Measurements from ENCODE around the gene ZNF483.
"Not testable (repeated sequence)": the region's sequence is repeated elsewhere in the genome, so short reads cannot be mapped to it uniquely, and the experiment has no call there.

ZNF483 gene

DNA sequence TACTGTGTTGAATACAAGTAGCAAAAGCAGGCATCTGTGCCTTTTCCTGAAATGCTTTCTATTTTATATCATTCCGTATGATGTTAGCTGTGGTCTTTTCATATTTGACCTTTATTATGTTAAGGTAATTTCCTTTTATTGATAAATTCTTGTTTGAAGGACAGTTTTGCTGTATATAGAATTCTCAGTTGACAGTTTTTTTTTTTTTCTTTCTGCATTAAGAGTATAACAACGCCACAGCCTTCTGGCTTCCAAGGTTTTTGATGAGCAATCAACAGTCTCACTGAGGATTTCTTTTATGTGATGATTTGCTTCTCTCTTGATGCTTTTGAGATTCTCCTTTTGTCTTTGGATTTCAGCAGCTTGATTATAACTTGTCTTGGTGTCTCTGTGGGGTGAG, 23.6 kb downstream of the ZNF483 start:
- no peak for DNase-seq

DNA sequence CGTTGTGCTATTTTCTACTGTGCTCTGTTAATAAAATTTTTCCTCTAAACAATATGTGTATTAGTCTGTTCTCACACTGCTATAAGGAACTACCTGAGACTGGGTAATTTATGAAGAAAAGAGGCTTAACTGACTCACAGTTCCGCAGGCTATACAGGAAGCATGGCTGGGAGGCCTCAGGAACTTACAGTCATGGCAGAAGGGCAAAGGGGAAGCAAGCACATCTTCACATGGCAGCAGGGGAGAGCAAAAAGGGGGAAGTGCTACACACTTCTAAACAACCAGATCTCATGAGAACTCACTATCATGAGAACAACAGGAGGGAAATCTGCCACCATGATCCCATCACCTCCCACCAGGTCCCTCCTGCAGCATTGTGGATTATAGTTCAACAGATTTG, 30.4 kb downstream of the ZNF483 start:
- DNase-seq: not testable (repeated sequence)

DNA sequence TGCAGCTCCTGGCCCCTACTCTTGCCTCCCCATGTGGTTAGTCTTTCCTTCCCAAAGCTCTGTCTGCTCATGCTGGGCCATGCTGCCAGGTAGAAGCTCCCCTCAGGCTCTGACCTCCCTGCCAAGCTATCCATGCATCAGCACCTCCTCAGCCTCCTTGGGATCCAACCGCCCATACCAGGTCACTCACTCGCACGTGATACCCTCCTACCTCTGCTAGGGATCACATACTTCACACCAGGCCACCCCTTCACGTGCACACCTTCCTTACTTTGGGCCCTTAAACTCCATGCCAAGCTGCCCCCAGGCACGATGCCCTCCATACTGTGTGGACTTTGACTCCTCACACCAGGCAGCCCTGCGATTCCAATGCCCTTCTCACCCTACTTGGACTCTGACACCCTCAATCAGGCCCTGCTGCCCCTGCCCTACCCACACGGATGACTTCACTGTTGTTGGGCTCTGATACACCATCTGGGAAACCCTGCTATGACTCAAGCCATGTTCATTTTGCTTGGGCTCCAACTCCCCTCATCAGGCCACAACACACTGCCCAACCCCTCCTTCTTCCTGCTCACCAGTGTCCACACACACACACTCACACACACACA, 34.1 kb downstream of the ZNF483 start:
- DNase-seq: no peak

DNA sequence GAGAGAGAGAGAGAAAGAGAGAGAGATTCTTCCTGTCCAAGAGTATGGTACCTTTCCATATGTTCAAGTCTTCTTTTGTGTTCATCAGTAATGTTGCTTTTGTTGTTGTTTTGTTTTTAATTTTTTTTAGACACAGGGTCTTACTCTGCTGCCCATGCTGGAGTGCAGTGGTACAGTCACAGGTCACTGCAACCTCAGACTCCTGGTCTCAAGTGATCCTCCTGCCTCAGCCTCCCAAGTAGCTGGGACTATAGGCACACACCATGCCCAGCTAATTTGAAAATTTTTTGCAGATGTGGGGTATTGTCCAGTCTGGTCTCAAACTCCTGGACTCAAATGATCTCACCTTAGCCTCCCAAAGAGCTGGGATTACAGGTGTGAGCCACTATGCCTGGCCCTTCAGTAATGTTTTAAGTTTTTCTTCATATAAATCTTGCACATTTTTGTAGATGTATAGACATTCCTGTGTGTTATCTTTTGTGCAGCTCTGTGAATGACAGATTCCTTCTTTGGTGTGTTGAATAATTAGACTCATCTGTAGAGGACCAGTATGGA, 36.3 kb downstream of the ZNF483 start:
- DNase-seq: no peak

DNA sequence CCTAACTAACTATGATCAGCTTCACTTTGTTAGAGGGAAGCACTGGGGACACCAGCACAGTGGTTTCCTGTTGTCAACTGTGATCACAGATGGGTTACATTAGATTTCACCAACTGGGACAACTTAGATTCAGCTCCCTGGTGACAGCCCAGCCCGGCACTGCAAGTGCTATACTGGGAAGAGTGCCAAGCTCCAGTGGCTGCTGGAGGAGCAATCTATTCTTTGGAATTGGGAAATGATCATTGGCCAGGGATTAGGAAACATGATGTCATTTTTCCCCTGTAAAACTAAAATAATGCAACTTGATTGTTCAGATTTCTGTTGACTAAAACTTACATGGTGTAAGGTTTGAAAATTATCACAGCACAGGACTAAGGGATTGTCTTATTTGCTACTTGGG, 41.3 kb downstream of the ZNF483 start:
- peak in 1 of 2 experiments; percentile 3 for DNase-seq

DNA sequence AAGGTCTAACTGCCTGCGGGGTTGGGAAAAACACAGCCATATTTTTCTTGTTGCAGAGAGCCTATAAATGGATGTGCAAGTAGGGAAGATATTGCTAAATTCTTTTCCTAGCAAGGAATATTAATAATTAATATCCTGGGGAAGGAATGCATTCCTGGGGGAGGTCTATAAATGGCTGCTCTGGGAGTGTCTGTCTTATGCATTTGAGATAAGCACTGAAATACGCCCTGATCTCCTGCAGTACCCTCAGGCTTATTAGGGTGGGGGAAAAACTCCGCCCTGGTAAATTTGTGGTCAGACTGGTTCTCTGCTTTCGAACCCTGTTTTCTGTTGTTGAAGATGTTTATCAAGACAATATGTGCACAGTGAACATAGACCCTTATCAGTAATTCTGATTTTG, 43.1 kb downstream of the ZNF483 start:
- DNase-seq: not testable (repeated sequence)

DNA sequence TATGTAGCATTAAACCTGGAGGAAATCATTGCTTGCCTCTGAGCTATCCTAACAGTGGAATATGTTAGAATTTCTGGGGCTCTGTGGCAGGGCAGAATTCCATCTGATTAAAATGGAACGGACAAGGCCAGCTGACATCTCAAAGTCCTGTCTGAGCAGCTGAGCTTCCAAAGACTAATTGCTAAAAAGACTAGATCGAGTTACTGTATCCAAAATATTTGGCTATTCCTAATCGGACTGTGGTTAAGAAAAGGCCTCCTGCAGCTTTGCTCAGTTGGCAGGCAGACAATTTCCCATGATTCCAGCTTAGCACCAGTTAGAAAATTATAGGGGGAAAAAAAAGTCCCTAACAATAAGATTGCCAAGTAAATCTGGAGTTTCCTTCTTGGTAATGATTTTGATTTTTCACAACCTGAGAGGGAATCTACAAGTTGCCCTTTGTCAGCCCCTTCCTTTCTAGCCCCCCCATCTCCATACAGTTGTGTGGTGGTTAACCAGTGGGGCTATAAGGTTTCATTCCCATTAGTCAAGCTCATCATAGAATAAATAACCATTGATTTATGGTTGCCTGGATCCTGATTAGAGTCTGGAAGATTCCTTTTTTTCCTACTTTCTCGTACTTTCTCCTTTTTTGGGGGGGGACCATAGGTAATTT, 48.1 kb downstream of the ZNF483 start:
- peak in 1 of 2 experiments; percentile 1 for DNase-seq

DNA sequence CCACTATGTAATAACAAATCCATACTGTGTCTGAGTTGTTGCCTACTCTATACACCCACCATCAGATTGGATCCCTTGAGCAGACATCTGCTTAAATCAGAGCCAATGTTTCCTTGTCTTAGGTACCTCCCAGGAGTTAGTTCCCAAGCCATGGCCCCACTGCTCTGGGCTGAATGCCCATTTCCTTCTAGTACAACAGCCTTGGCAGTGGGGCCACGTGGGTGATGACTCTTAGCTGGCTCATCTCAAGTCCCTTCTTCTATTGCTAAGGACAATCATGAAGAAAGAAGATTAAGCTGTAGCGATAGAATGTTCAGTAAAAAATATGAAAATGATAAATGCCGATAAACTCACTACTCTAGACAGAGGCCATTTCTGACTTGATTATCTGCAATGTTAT, 57.9 kb downstream of the ZNF483 start:
- DNase-seq: no peak

DNA sequence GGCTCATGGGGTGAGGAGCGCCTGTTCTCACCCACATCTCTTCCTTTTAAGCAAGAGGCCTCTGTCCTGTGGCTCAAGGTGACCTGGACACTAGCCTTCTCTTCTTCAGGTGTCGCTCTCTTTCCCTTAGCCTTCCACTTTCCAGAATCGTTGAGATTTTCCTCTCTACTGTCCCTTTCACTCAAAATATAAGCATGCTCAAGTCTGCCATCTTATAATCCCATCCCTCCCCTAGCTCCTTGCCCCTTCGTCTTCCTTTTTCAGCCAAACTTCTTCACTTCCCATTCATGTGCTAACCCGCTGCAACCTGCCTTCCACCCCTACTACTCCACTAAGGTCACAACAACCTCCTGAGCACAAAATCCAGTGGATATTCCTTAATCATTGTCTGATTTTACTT, 61.4 kb downstream of the ZNF483 start:
- no peak for DNase-seq

DNA sequence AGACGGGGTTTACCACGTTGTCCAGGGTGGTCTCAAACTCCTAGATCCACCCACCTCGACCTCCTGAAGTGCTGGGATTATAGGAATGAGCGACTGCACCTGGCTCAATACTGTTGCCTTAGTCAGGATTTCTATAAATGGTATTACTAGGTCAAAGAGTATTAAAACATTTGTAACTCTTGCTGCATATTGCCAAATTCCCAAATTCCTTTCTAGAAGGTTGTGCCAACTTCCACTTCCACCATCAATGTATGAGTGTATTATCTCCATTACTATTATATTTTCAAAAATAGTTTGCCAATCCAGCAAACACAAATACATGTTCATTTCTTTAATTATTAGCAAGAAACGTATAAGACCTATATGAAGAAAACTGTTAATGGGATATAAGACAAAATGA, 63.9 kb downstream of the ZNF483 start:
- no peak for DNase-seq

DNA sequence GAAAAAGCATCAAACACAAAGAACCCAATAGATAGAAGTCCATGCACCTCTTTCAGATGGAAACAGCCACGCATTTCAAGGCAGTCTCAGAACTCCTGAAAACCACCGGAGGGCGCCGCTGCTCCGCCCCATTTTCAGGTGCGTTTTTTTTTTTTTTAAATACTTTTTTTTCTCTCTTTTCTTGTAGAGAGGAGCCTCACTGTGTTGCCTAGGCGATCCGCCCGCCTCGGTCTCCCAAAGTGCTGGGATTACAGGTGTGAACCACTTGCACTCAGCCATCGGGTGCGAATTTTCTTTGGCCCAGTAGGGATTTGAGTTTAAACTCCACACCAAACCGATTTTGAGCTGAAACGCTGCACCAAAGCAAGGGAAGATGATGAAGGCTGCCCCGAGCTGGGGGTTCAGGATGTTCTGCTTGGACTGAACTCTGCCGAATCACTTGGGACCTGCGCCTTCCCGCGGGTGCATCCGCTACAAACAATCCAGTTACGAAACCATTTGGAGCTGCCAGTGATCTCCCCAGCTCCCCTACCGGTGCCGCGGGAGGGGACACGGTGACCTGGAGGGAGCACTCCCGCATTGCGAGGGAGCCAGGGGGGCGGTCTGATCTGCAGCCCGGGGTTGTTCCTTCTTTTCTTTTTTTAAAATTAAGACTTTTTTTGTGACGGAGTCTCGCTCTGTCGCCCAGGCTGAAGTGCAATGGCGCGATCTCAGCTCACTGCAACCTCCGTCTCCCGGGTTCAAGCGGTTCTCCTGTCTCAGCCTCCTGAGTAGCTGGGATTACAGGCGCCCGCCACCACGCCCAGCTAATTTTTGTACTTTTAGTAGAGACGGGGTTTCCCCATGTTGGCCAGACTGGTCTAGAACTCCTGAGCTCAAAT, 73.1 kb downstream of the ZNF483 start:
- peak in 1 of 2 experiments; percentile 19 for DNase-seq

DNA sequence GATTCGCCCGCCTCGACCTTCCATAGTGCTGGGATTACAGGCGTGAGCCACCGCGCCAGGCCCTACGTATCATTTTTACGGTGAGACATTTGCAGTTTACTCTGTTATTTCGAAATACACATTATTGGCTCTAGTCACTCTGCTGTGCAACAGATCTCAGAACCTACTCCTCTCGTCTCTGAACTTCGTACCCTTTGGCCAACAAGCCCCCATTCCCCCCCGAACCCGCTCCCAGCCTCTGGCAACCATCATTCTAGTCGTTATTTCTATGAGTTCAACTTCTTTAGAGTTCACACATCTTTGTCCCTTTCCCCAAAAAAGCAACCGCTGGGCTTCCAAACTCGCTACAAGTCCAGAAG, 73.7 kb downstream of the ZNF483 start:
- no peak for DNase-seq

DNA sequence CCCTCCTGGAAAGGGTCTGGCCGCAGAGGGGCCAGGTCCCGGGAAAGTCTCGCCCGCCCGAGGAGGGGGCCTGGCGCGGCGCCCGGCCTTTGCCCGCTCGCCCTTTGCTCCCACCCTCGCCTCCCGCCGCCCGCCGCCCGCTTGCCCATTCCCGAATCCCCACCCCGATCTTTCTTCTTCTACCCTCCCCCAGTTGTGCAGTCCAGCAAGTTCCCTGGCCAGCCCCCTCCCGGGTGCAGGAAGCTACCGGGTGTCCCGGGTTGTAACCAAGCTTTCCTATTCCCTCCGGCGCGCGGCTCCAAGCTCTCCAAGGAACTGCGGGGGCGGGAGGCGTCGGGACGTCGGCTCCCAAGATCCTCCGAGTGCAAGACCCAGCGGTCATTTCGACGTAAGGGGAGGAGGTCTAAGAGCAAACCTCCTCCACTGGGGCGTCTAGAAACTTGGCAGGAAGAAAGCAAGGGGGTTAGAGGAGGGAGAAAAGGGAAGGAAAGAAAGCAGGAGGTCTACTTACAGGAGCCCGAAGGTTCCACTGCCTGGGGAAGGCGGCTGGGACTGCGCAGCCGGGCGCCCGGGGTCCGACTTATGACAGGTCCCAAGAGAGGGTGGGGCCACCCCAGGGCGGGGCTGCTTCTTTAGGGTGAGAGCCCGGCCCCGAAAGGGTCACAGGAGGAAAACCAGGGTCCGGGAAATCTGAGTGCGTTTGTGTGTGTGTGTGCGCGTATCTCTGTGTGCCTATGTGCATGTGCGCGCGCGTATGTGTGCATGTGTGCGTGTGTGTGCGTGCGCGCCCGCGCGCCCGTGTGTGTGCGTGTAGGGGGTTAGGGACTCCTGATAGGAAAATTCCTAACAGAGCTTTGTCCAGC, 74.3 kb downstream of the ZNF483 start, which contains the start of gene PTGR1:
Gene PTGR1, minus strand, starts transcription at position 556 of the 863 bp plus-strand sequence. CDS start 2,225 bp downstream, outside the sequence.
- no peak for DNase-seq

DNA sequence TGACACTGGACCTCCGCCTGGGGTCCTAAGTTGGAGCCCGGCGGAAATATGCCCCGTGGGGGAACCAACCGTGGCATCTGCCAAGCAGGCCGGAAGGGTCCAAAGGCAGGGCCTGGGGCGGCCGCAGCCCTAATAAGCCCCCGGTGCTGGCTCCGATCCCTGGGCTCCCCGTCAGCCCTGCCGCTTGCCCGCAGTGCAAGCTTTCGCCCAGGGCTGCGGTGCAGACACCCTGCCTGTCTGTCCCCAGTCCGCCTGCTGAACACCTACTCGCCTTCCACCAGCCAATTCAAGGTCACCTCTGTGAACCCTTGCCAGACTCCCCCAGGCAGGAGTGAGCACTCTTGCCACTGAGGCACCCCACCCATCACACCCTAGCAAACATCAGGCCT, 75.0 kb downstream of the ZNF483 start:
- no peak for DNase-seq

DNA sequence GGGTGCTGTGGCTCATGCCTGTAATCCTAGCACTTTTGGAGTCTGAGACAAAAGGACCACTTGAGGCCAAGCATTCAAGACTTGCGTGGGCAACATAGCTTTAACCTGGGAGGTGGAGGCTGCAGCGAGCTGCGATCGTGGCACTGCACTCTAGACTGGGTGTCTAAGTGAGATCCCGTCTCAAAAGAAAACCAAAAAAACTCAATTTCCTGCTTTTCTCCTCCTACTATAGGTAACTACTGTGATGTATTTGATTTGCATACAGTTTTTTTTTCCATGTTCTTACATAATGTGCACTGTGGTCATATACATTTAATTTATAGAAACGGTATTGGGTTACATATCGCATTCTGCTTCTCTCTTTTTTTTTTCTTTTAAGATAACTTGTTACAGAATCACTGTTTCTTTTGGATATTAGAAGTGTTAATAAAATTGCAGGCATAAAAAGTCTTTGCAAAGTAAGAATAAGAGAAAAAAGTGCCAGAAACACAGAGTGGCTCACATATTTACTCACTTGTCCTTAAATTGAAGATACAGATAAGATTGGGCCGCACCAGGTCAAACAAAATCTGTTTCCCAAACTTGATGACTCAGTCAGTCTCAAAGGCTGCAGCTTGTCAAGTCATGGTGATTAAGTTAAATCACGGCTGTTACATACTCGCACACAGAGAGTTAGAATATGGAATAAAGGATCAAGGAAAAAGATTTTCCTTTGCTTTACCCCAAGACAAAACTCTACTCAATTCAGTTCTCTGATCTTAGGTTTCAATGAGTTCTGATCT, 76.4 kb downstream of the ZNF483 start:
- no peak for DNase-seq

DNA sequence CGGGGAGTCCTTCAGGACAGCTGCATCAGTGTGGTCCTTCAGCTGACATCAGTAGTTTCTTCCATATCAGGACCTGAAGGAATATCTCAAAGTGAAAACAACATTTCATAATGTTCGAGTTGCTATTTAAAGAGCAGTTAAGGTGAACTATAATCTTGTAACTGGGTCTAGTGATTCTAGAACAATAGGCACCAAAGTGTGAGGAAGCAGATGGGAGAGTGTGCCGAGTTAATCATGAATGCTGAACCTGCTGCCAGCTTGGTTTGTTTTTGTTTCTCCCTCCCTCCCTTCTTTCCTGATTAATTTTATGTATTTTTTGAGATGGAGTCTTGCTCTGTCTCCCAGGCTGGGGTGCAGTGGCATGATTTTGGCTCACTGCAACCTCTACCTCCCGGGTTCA, 78.1 kb downstream of the ZNF483 start:
- DNase-seq: no peak

DNA sequence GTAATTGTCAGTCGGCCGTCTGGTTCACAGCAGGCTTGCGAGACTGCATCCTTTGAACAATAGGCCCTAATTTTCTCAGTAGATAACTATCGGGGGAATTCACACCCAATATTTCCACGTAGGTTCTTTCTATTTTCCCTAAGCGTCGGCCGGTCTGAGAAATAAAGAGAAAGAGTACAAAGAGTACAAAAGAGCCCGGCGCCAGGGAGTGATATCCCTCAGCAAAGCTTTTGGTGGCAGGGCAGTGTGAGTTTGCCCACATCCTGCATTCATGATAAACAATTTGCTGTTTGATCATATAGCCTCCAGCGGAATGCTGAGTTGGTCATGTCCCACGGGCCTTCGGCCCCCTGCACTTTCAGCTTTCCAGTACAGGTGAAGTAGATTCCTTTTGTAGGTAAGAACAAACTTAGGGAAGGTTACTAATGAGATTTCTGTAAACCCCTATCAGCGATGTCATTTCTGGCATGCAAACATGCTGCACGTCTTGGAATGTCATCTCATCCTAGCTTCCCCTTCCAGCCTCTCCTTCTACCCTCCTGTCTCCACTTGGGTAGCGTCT, 79.2 kb downstream of the ZNF483 start:
- DNase-seq: no peak

DNA sequence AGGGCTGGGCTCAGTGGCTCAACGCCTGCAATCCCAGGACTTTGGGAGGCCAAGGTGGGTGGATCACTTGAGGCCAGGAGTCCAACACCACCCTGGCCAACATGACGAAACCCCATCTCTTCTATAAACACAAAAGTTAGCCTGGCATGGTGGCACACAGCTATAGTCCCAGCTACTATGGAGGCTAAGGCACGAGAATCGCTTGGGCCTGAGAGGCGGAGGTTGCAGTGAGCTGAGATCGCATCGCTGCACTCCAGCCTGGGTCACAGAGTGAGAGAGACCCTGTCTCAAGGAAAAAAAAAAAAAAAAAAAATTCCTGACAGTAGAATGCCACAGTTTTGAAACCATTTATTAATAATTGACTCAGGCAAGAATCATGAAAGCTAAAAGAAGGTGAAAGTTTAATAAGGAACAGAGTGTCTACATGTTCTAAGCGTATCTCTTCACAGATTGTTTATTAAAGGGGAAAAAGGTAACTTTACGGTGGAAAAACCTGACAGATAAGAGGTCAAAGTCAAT, 80.1 kb downstream of the ZNF483 start:
- no peak for DNase-seq

DNA sequence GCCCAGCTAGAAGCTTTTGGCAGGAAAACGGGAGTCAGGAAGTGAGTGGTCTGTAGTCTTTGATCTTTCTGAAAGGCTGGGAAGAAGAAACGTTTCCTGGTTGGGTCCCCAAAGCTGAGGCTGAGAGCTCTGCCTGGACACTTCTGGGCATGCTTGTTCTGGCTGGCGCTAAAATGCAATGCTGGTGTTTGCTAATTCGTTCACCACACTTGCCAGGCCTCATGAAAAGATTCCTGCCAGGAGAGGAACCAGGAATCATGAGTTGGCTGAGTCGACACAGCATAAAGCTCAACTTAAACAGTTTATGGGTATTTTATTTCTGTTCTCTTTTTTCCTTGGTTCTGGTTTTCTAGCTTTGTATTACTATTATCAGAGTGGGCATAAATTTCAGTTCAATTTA, 85.2 kb downstream of the ZNF483 start:
- DNase-seq: no peak

DNA sequence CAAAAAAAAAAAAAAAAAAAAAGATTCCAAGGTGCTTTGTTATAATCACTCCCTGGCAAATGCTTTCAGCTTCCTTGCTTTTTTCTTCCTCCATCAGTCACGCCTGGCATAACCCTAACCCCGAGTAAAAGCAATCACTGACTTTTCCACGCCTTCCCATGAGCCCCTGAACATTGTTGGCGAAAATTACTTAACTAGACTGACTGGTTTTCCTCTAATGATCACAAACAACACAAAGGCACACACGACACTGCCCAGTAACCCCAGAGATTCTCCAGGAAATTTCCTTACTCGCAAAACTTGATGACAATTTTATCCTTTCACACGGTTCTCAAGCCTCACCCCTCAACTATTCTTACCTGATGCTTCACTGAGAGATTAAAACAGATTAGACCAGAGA, 85.9 kb downstream of the ZNF483 start:
- DNase-seq: no peak

DNA sequence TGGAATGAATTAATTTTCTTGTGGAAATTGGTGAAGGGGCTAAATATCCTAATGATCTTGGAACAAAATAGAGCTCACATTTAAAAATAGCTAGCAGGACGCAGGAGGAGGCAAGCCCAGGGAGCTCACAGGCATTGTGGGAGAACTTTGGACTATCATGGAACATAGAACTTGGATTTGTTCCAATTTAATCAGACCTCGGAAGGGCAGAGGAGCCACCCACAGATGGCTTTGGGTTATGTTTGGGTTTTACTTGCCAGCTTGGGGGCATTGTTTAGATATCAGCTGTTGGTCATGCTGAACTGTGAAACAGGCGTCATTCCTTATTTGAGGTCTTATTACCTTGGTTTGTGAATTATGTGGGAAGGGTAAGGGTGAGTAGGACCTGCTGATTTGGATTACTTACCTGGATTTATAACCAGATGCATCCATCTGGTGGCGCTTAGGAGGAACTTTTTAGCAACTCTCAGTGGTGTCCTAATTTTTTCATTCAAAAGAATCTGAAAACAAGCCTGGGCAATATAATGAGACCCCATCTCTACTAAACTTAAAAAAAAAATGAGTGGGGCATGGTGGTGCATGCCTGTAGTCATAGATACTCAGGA, 88.6 kb downstream of the ZNF483 start:
- peak in 1 of 2 experiments; percentile 11 for DNase-seq
